Left lobe of liver (tissue), 1 donor: Measurements from ENCODE around the gene FAM209B. TPM values are rescaled to one million over a fixed set of nuclear protein-coding genes. Genes with fewer than 3 reads are reported as not detected.

Experiments
- total RNA-seq: library from RNA; stranded (reverse); gene quantifications from one replicate; pipeline ENCODE4 v1.2.1, GENCODE V29; 2021
- donor health status: DM: no; HTN: yes; CAD: no.

The FAM209B gene
- total RNA-seq, 1 donor from 2014 or later: not detected

Other genes starting within 250 kb of the FAM209B start
- gene FAM210B, start 174.3 kb upstream of the FAM209B start, total RNA-seq: 53.6 TPM
- 1.6 TPM for gene AURKA, start 141.0 kb upstream of the FAM209B start, total RNA-seq
- 17.2 TPM for gene CSTF1, start 140.6 kb upstream of the FAM209B start, total RNA-seq
- gene CASS4, start 121.0 kb upstream of the FAM209B start, total RNA-seq: 0.93 TPM
- 31.7 TPM for gene RTF2, start 64.6 kb upstream of the FAM209B start, total RNA-seq
- gene FAM209A, start 8.5 kb upstream of the FAM209B start, total RNA-seq: not detected
- gene TFAP2C, start 96.1 kb downstream of the FAM209B start, total RNA-seq: 0.13 TPM